ENCODE data around the gene SEPTIN5.
"Not testable (repeated sequence)": the region's sequence is repeated elsewhere in the genome, so short reads cannot be mapped to it uniquely, and the experiment has no call there.

Gene SEPTIN5

DNA sequence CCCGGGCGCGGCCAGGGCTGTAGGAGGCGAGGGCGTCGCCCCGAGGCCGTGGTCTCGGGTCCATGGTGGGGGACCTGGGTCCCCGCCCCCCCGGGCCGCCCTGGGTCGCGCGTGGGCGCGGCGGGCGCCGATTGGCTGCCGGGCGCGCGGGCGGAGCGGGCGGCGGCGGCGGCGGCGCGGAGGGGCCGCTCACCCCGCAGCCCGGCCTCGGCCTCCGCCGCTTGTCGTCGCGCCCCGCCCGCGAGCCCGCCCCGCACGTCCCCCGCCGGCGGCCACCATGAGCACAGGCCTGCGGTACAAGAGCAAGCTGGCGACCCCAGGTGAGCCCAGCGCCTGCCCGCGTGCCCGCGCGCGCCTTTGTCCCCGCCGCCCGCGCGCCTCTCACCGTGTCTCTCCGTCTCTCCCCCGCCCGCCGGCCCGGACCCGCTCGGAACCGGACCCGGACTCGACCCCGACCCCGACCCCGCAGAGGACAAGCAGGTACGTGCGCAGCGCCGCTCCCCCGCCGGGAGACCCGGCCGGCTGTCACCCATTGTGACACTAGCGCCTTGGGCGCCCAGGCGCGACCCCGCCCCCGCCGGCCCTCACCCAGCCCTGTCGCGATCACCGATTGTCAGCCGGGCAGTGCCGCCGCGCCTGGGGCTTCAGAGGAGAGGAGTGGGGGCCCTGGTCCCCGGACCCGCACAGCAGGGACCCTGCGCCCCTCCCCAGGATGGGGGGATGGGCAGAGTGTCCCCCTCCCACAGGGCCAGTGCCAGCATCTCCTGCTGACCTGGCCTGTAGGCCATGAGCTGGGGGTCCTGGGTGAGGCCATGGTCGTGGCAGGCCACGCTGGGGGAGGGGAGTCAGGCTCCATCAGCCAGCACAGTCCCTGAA is at the start of gene SEPTIN5:
Gene SEPTIN5, plus strand, starts transcription at position 192 of the 876 bp plus-strand sequence. Its CDS starts 86 bp downstream, at position 278.
- DNase-seq (ENCODE audit: low spot score), result no peak

DNA sequence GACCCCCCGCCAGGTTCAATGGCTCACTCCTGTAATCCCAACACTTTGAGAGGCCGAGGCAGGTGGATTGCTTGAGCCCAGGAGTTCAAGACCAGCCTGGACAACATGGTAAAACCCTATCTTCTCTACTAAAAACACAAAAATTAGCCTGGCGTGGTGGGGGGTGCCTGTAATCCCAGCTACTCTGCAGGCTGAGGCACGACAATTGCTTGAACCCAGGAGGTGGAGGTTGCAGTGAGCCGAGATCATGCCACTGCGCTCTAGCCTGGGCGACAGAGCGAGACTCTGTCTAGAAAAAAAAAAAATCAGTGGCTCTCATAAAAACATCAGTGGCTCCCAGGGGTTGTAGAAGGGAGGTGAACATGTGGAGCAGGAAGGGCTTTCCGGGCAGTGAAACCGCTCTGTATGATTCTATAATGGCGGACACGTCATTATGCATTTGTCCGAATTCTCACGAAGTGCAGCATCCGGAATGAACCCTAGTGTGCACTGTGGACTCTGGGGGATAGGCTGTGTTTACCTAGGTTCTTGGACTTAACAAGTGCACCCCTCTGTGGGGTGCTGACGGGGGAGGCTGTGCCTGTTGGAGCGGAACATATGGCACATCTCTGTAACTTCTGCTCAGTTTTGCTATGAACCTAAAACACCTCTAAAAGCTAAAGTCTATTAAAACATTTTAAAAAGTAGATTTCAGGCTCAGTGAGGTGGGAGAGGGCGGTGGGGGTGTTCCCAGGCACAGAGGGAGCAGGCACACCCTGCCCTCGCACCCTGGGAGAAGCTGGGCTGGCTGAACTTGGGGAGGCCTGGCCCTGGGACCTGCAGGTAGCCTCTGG is 49.1 kb upstream of the SEPTIN5 start:
- no peak for DNase-seq (ENCODE audit: low spot score)

DNA sequence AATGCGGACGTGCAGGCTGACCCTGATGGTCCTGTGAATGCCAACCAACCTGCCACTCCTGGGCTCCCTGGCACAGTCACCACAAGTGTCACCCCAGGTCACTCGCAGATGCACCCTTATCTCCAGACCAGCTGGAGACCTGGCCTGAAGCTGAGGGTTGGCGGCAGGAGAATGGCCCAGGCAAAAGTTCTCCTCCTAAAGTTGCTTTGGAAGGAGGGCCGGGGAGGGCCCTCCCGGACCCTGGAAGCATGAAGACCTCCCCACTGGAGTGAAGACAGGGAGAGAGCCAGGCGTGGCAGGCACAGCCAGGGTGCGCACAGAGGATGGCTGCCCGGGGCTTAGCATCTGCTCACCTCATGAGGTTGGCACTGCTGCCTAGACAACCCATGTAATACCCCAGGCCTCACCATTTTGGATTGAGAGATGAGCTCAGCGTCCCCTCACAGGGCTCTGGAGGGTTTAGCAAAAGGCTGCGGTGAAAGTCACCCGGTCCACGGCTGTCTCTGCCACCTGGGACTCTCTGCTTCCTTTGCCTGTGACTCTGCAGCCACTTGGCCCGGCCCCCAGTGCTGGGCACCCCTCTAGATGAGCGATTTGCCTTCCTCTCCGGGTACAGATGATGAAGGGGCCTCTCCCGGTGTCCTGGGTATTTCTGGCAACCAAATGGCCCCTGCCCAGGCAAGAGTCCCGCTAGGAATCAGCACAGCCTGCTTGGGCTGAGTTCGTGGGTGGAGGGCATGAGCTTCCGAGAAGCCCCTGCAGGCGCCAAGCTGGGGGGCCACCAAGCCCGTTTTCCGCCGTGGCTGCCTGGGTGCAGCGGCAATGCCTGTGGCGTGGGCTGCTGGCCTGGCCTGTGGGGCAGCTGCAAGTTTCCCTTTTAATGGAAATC is 48.3 kb upstream of the SEPTIN5 start:
- DNase-seq (ENCODE audit: low spot score), result no peak

DNA sequence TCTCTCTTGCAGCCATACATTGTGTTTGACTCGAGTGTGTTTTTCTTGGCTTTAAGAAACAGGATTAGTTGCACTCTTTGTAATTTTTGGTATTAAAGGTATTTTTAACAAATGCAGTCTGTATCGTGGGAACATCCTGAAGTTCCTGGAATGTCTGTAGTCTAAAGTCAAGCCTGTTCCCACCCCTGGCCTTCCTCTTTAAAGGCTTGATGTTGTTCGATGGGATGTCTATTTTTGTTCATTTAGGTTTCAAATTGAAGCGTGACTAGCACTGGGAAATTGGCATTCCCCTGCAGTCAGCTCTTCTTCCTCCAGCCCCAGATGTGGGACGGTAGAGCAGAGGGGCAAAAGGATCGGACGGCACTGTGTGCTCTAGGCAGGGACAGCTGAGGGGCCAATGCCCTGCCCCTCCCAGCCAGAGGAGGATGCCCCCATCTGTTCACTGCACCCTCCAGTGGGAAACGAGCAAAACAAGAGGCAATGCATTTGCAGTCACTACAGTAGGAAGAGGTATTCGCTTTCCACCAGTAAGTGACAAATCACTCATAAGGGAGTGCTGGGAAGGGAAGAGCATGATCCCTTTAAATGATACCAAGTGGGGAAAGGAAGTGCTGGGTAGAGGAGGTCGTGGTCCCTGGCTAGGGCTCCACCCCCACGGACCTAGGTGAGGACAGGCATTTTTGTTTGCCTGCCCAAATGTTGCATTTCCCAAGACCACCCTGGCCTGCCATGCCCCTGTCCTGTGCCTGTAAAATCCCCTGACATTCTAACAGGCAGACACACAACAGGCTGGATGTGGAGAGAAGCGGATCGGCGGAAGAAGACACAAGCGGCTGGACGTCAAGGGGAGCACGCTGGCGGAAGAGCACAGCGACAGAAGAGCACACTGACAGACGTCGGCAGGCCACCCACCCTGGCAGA is 47.4 kb upstream of the SEPTIN5 start:
- no peak for DNase-seq (ENCODE audit: low spot score)

DNA sequence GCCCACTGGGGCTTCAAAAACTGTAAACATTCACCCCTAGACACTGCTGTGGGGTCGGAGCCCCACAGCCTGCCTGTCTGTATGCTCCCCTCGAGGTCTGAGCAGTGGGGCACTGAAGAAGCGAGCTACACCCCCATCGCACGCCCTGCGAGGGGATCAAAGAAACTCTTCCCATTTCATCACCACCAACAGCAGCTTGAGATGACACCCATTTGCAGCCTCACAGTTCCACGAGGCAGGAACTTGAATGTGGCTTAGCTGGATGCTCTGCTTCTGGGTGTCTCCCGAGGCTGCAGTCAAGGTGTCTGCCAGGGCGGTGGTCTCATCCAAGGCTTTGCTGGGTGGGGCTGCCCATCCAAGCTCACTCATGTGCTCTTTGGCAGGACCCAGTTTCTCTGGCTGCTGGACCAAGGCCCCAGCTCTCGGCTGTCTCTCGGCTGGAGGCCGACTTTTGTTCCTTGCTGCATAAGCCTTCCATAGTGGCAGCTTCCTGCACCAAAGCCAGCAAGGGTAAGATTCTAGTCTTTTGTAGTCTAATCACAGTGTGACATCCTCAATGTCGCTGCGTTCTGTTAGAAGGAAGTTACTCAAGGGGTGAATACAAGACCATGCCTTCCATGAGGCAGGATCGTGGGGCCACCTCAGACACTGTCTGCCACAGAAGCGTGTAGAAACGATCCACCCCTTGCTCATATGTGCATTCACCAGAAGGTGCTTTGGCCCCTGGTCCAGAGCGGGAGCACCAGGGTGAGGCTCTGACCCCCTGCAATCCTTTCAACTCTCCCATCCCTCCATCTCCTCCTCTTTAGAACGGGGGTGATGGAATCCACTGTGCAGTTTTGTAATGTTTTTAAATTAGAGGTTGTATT is 46.2 kb upstream of the SEPTIN5 start:
- DNase-seq (ENCODE audit: low spot score), result no peak

DNA sequence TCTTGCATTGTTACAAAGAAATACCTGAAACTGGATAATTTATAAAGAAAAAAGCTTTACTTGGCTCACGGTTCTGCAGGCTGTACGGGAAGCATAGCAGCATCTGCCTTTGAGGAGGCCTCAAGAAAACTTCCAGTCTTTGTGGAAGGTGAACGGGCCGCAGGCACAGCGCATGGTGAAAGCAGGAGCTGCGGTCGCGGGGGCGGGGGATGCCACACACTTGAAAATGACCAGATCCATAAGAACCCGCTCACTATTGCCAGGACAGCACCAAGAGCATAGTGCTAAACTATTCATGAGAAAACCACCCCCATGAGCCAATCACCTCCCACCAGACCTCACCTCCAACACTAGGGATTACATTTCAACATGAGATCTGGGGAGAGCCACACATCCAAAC is 45.6 kb upstream of the SEPTIN5 start:
- DNase-seq (ENCODE audit: low spot score), result no peak

DNA sequence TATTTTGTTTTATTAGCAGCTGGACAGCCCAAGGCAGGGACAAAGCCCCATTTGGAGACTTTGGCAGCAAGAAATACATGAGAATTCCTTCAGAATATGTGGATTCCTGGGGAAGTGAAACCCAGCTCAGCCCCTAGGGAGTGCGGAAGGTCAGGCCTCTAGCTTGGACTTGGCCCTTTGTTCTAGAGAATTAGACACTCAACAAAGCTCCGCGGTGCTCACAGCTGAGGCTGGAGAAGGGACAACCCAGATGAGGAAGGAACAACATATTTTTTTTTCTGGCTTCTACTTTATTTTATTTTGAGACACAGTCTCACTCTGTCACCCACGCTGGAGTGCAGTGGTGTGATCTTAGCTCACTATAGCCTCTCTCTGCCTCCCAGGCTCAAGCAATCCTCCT is 44.7 kb upstream of the SEPTIN5 start:
- no peak for DNase-seq (ENCODE audit: low spot score)

DNA sequence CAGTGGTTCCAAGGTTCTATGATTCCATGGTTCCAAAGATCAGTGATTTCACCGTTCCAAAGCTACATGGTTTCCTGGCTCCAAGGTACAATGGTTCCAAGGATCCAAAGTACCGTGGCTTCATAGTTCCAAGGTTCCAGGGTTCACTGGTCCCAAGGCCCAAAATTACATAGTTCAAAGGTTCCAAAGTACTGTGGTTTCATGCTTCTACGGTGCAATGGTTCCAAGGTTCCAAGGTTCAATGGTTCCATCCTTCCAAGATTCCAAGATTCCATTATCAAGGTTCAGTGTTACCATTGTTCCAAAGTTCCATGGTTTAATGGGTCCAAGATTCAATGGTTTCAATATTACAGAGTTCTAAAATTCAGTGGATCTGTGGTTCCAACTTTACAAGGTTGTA is 43.0 kb upstream of the SEPTIN5 start:
- DNase-seq (ENCODE audit: low spot score), result no peak

DNA sequence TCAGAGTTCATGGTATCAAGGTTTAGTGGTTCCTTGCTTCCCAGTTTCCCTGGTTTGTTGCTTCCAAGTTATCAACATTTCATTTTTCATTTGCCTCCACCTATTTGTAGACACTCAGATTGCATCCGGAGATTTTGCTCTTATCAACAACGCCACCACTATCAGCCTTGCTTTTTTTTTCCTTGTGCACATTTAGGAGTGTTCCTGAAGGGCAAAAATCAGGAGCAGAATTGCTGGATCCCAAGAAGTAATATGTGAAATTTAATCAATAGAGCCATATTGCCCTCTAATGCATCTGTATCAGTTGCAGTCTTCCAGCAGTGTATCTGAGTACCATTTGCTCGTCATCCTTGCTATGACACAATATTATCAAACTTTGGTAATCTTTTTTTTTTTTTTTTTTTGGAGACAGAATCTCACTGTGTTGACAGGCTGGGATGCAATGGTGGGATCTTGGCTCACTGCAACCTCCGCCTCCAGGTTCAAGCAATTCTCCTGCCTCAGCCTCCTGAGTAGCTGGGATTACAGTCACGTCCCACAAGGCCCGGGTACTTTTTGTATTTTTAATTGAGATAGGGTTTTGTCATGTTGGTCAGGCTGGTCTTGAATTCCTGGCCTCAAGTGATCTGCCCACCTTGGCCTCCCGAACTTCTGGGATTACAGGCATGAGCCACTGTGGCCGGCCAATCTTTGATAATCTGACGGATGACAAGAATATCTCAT is 42.1 kb upstream of the SEPTIN5 start:
- DNase-seq (ENCODE audit: low spot score), result no peak

DNA sequence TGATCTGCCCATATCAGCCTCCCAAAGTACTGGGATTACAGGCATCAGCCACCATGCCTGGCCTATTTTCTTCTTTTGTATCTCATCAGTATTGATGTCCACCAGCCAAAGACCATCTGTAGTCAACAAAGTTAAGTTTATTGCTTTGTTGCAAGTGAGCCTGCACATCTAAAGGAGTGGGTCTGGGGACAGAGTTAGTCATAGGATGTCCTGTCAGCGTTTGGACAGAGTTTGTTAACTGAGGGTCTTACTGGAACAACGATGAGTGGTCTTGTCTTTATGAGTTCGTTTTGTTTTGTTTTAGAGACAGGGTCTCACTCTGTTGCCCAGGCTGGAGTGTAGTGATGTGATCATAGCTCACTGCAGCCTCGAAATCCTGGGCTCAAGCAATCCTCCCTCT is 40.6 kb upstream of the SEPTIN5 start:
- no peak for DNase-seq (ENCODE audit: low spot score)

DNA sequence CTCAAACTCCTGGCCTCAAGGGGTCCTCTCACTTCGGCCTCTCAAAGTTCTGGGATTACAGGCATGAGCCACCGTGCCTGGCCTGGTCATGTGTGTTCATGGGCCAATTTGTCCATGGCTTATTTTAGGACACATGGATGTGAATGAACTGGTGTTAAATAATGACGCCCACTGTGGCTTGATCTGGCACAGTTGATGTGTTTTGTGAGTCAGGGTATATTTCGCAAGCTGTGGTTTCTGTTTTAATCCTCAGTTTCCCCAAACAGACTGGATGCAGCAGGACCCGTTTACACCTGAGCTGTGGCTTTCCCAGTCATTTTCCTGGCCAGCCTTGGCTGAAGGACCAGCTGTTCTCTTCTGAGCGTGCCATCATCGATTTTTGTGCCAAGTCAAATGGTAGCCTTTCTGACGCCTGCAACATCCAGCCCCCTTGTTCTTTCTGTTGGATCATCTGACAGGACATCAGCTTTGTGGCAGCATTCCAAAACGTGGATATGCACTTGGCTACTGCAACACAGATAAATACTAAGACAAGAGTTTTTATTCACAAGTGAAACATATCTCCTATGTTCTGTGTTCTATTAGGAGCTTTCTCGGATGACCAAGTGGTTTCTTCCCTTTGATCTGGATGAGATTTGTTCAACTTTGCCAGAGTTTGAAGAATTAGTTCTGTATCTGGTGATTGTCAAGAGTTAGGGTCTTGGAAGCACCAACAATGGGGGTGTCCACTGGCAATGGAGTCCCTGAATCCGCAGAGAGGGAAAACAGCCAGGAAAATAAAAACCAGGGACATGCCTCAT is 40.0 kb upstream of the SEPTIN5 start:
- DNase-seq (ENCODE audit: low spot score), result no peak

DNA sequence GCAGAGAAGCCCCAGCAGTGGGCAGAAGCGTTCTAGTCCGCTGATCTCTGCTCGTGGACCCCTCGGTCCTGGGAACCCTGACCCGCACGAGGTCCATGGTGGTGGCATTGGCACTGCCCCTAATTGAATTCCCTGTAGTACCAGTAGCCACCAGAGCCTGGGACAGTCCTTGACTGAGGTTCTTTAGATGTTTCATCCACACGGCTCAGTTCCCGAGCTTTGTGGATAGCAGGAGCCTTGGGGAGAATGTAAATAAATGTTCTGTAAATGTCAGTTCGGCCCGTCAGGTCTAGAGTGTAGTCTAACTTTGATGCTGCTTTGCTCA is 39.4 kb upstream of the SEPTIN5 start:
- no peak for DNase-seq (ENCODE audit: low spot score)

DNA sequence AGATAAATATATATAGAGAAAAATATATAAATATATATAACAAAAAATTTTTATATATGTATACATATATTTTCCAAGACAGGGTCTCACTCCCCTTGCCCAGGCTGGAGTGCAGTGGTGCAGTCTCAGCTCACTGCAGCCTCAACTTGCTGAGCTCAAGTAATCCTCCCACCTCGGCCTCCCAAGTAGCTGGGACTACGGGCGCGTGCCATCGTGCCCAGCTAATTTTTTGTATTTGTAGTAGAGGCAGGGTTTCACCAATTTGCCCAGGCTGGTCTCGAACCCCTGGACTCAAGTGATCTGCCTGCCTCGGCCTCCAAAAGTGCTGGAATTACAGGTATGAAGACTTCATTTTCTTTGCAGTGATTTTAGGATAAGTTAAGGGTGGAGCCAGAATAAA is 38.9 kb upstream of the SEPTIN5 start:
- no peak for DNase-seq (ENCODE audit: low spot score)

DNA sequence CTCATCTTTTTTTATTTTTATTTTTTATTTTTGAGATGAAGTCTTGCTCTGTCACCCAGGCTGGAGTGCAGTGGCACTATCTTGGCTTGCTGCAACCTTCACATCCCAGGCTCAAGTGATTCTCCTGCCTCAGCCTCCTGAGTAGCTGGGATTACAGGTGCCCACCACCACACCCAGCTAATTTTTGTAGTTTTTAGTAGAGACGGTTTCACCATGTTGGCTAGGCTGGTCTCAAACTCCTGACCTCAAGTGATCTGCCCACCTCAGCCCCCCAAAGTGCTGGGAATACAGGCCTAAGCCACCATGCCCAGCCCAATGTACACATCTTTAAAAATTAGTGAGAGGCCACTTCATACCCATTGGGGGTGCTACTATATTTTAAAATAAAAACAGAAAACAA is 37.9 kb upstream of the SEPTIN5 start:
- not testable (repeated sequence) for DNase-seq (ENCODE audit: low spot score)

DNA sequence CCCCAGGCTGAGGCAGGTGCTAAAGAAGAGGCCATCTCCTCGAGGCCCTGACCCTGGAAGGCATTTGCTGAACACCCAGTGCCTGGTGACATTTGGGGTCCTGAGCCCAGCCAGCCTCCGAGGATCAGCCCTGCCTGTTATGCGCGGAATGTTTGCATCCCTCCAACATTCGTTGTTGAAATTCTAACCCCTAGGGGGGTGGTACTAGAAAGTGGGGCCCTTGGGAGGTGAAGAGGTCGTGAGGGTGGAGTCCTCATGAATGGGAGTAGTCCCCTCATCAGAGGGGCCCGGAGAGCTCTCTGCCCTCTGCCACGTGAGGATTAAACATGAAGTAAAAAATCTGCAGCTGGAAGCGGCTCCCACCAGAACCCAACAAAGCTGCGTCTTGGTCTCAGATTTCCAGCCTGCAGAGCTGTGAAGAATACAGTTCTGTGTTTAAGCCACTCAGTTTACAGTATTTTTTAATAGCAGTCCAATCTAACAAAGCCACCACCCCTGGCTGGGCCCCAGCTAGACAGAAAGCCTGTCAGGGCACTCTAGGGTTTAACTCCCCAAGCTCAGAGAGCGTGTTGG is 35.3 kb upstream of the SEPTIN5 start:
- no peak for DNase-seq (ENCODE audit: low spot score)

DNA sequence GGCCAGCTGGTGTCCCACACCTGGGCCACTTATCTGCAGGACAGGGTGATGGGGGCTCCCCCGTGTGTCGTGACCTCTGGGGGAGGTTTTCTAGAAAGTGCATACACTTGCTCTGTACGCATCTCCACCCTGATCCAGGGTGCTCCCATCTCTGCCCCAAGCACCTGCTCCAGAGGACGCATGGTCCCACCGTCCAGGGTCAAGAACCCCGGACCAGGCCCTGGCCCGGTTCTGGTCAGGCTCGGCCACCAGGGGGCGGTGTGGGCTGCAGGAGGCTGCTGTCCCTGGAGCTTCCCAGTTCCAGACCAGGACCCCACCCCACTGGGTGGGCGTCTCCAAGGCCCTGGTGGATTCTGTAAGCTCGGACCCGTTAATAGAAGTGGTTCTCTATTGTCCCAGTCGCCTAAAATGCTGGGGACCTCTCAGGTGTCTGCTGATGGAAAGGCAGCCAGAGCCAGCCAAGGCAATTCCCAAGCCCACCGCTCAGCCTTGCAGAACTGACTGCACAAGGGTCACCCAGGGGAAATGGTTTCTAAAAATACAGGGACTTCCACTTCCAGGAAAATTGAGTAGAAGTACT is 34.7 kb upstream of the SEPTIN5 start:
- DNase-seq (ENCODE audit: low spot score), result peak; percentile 25

DNA sequence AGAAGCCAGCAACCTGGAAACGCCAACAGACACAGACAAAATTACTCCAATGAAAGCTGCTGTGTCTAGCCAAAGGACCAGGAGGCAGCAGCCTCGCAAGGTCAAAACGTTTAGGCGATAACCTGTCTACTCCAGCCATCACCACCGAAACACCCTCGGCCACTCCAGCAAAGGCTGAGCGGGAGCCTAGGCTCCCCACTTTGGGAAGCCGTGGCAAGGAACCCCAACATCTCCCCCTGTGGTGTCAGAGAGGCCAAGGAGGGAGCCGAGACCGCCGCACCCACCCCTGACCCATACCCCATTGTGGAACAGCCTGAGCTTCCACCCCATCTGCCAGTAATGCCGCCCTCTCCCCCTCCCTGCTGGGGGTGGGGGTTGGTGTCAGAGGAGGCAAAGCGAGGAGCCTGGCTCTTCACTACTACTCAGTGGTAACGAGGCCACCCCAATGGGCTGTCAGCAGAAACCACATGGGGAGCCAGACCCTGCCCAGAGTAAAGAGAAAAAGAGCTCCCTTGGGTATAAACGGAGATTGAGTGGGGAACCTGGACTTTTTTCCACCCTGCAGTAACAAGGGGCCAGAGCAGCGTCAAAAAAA is 33.9 kb upstream of the SEPTIN5 start:
- DNase-seq (ENCODE audit: low spot score), result no peak
